Thyroid gland (tissue), 4 donors: ENCODE measurements around the gene EPB41L1.

Experiments used
- CTCF ChIP-seq, 6 experiments: fragments of 200-600 bp in 3 of 6; fragments of 450-650 bp in 3 of 6; sonication (generic) in 3 of 6; IDR thresholded peaks; one replicate each; pipeline ENCODE4 v1.5.1; 2016 to 2019; ENCODE audit warnings: antibody characterized with exemption in 6 of 6, mild to moderate bottlenecking in 2 of 6, inconsistent platforms in 1 of 6, moderate library complexity in 1 of 6
- POLR2A ChIP-seq, 2 donors: fragments of 450-650 bp; IDR thresholded peaks; one replicate each; pipeline ENCODE4 v1.6.1; 2017; ENCODE audit warnings: antibody characterized with exemption in 2 of 2, mild to moderate bottlenecking in 2 of 2, moderate library complexity in 1 of 2

- TF ChIP-seq CTCF (IDR thresholded peaks at IDR 0.05), result no peak
- no peak for TF ChIP-seq POLR2A (IDR thresholded peaks at IDR 0.05)
Observed at GRCh38 chr20:36155629-36155971, 1.1 kb downstream of the EPB41L1 start.
